NCI-H2029 treated with DMSO at 0.1 percent for 48 hours (cell line): ENCODE data around the gene MXD3.
"Not testable (repeated sequence)": the region's sequence is repeated elsewhere in the genome, so short reads cannot be mapped to it uniquely, and the experiment has no call there.

Experiments used
- DNase-seq: peaks from one replicate; lab custom pipeline; 2025; lab: John Stamatoyannopoulos, UW

The MXD3 gene

GRCh38 chr5:177319913-177320588, 8.4 kb upstream of the MXD3 start:
- DNase-seq: no peak

GRCh38 chr5:177317959-177318377, 6.3 kb upstream of the MXD3 start:
- DNase-seq: peak; percentile 32

GRCh38 chr5:177316005-177316404, 4.3 kb upstream of the MXD3 start:
- no peak for DNase-seq

- DNase-seq: no peak
Measured at GRCh38 chr5:177315411-177315810, 3.7 kb upstream of the MXD3 start.

- DNase-seq: no peak
Measured at GRCh38 chr5:177314376-177315342, 3.0 kb upstream of the MXD3 start.

- DNase-seq: no peak
Measured at GRCh38 chr5:177313561-177314259, 2.0 kb upstream of the MXD3 start.

GRCh38 chr5:177312649-177313181, 1.0 kb upstream of the MXD3 start:
- no peak for DNase-seq

GRCh38 chr5:177311392-177311722, 341 bp downstream of the MXD3 start:
- no peak for DNase-seq

GRCh38 chr5:177310757-177311391, 824 bp downstream of the MXD3 start:
- peak; percentile 21 for DNase-seq

- no peak for DNase-seq
Measured at GRCh38 chr5:177310332-177310731, 1.4 kb downstream of the MXD3 start.

- peak; percentile 68 for DNase-seq
Measured at GRCh38 chr5:177309351-177310191, 2.1 kb downstream of the MXD3 start.

GRCh38 chr5:177308740-177309139, 3.0 kb downstream of the MXD3 start:
- no peak for DNase-seq

- DNase-seq: no peak
Measured at GRCh38 chr5:177307544-177308363, 3.9 kb downstream of the MXD3 start.

- no peak for DNase-seq
Measured at GRCh38 chr5:177306674-177307543, 4.8 kb downstream of the MXD3 start.

- DNase-seq: not testable (repeated sequence)
Measured at GRCh38 chr5:177306103-177306640, 5.5 kb downstream of the MXD3 start.

GRCh38 chr5:177304392-177305119, 7.1 kb downstream of the MXD3 start:
- DNase-seq: no peak

GRCh38 chr5:177303925-177304391, 7.7 kb downstream of the MXD3 start:
- no peak for DNase-seq
